Prostate gland (tissue), 2 donors: ENCODE data around the gene RMI2.

Source experiments
- POLR2A ChIP-seq: fragments of 450-650 bp; IDR thresholded peaks from one replicate; pipeline ENCODE4 v1.6.1; 2016; ENCODE audit warnings: antibody characterized with exemption, mild to moderate bottlenecking
- TF ChIP-seq, protein P1 (sequence below), 4 experiments: fragments of 200-600 bp in 2 of 4; fragments of 450-650 bp in 2 of 4; sonication (generic) in 2 of 4; IDR thresholded peaks; 1 replicate in 3 of 4; 2 replicates in 1 of 4; pipeline ENCODE4 v1.5.1; 2016 to 2019; ENCODE audit warnings: antibody characterized with exemption in 4 of 4, mild to moderate bottlenecking in 2 of 4, moderate library complexity in 2 of 4

DNA sequence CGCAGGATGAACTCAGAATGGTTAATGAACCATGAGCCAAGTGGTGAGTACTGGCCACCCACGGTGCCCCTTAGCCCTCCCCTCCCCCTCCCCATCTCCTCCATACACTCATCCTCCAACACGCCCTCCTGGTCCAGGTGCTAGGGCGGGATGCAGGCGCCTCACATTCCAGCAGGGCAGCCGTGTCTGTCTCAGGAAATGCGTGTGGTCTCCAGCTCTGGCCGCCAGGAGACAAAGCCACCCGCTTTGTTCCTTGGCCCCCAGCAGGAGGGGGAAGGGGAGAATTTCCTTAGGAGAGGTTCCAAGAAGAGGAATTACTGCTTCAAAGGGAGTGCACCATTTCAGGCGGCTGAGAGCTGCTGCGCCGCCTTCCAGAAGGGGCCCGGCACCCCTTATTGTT lies 29.7 kb upstream of the RMI2 start:
- TF ChIP-seq, protein P1, sequence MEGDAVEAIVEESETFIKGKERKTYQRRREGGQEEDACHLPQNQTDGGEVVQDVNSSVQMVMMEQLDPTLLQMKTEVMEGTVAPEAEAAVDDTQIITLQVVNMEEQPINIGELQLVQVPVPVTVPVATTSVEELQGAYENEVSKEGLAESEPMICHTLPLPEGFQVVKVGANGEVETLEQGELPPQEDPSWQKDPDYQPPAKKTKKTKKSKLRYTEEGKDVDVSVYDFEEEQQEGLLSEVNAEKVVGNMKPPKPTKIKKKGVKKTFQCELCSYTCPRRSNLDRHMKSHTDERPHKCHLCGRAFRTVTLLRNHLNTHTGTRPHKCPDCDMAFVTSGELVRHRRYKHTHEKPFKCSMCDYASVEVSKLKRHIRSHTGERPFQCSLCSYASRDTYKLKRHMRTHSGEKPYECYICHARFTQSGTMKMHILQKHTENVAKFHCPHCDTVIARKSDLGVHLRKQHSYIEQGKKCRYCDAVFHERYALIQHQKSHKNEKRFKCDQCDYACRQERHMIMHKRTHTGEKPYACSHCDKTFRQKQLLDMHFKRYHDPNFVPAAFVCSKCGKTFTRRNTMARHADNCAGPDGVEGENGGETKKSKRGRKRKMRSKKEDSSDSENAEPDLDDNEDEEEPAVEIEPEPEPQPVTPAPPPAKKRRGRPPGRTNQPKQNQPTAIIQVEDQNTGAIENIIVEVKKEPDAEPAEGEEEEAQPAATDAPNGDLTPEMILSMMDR (IDR thresholded peaks at IDR 0.05) = no peak
- TF ChIP-seq POLR2A = no peak
